Measurements from ENCODE around the gene SHROOM2.

The SHROOM2 gene

GRCh38 chrX:9746148-9746888, 39.9 kb upstream of the SHROOM2 start:
- DNase-seq (ENCODE audit: low read depth), result no peak
- no peak for TF ChIP-seq CTCF (IDR thresholded peaks at IDR 0.05; ENCODE audit: insufficient read depth, low read depth, low read length, missing control alignments)
- H3K4me3 ChIP-seq (ENCODE audit: low read depth, low read length), result no peak overlapping the region

- H3K4me3 ChIP-seq (ENCODE audit: low read depth, low read length), result no peak overlapping the region
- no peak for DNase-seq (ENCODE audit: low read depth)
- no peak for TF ChIP-seq CTCF (IDR thresholded peaks at IDR 0.05; ENCODE audit: insufficient read depth, low read depth, low read length, missing control alignments)
Observed at GRCh38 chrX:9747644-9748043, 38.6 kb upstream of the SHROOM2 start.

GRCh38 chrX:9749146-9749692, 37.0 kb upstream of the SHROOM2 start:
- DNase-seq (ENCODE audit: low read depth), result no peak
- H3K4me3 ChIP-seq (ENCODE audit: low read depth, low read length), result no peak overlapping the region
- TF ChIP-seq CTCF (IDR thresholded peaks at IDR 0.05; ENCODE audit: insufficient read depth, low read depth, low read length, missing control alignments), result no peak

- no peak for TF ChIP-seq CTCF (IDR thresholded peaks at IDR 0.05; ENCODE audit: insufficient read depth, low read depth, low read length, missing control alignments)
- H3K4me3 ChIP-seq (ENCODE audit: low read depth, low read length), result no peak overlapping the region
- DNase-seq (ENCODE audit: low read depth), result no peak
Observed at GRCh38 chrX:9757366-9757765, 28.9 kb upstream of the SHROOM2 start.

- no peak overlapping the region for H3K4me3 ChIP-seq (ENCODE audit: low read depth, low read length)
- DNase-seq (ENCODE audit: low read depth), result no peak
- TF ChIP-seq CTCF (IDR thresholded peaks at IDR 0.05; ENCODE audit: insufficient read depth, low read depth, low read length, missing control alignments), result no peak
Observed at GRCh38 chrX:9758021-9758638, 28.1 kb upstream of the SHROOM2 start.

- H3K4me3 ChIP-seq (ENCODE audit: low read depth, low read length), result no peak overlapping the region
- DNase-seq (ENCODE audit: low read depth), result no peak
- TF ChIP-seq CTCF (IDR thresholded peaks at IDR 0.05; ENCODE audit: insufficient read depth, low read depth, low read length, missing control alignments), result no peak
Observed at GRCh38 chrX:9759337-9759736, 26.9 kb upstream of the SHROOM2 start.
